Mucosa of descending colon (tissue), 3 donors: ENCODE data around the gene TREML4. TPM values are rescaled to one million over a fixed set of nuclear protein-coding genes. Genes with fewer than 3 reads are reported as not detected.

Experiments used
- ATAC-seq: fragments of 200-7000 bp; cut with Tn5 transposase; one replicate; pipeline ENCODE4 v1.9.1; 2020; ENCODE audit warnings: mild to moderate bottlenecking, moderate library complexity
- DNase-seq, 3 donors: peaks; one replicate each; pipeline ENCODE4 v3.0.0-alpha.2; 2020
- H3K36me3 ChIP-seq: fragments of 200-600 bp; one replicate; pipeline ENCODE4 v1.8.0; 2021; ENCODE audit warnings: low read depth, mild to moderate bottlenecking
- H3K4me1 ChIP-seq: fragments of 200-600 bp; one replicate; pipeline ENCODE4 v1.8.0; 2021; ENCODE audit warnings: low read depth, mild to moderate bottlenecking
- H3K4me3 ChIP-seq: fragments of 200-600 bp; one replicate; pipeline ENCODE4 v1.8.0; 2021; ENCODE audit warnings: mild to moderate bottlenecking
- H3K9me3 ChIP-seq: fragments of 200-600 bp; one replicate; pipeline ENCODE4 v1.8.0; 2021; ENCODE audit warnings: mild to moderate bottlenecking
- CTCF ChIP-seq: fragments of 200-600 bp; IDR thresholded peaks from one replicate; pipeline ENCODE4 v1.8.0; 2022; ENCODE audit warnings: antibody characterized with exemption, mild to moderate bottlenecking
- intact Hi-C, 2 donors: fragments of 100-400 bp; cut with DNase I in 1 of 2; cut with micrococcal nuclease in 1 of 2; formaldehyde crosslinking; loops; one replicate each; pipeline versions ENCODE4 v1.11.0 to v1.11.1; 2022; cut with DNase I, micrococcal nuclease
- total RNA-seq, 3 donors: library from RNA; stranded (reverse); fragmentation: NEBNext Ultra II Directional in 2 of 3; extraction: Animal tissue kit (Norgen Biotek cat#: 25700) in 2 of 3; gene quantifications; one replicate each; pipeline versions ENCODE4 v1.2.1 to v1.2.4, GENCODE V29; 2021 to 2023
- donor health status: DM: no; HTN: no; CAD: no; lungs with moderate emphysema.
- donor health status: DM: no; HTN: no; CAD: no.
- donor health status: DM: no; HTN: yes; CAD: no.

Gene TREML4
- total RNA-seq, 3 donors from 2014 or later, result not detected

- no peaks in the 10 kb centered on the region for H3K4me1 ChIP-seq
- DNase-seq (no peak), ATAC-seq (no peak)
- H3K9me3 ChIP-seq, result no peaks in the 10 kb centered on the region
- no peaks in the 10 kb centered on the region for H3K36me3 ChIP-seq
- no peak overlapping the region for H3K4me3 ChIP-seq
- intact Hi-C loops, result no loop called here
- no peak for TF ChIP-seq CTCF
These were observed 5.6 kb upstream of the TREML4 start for GRCh38 chr6:41222513-41222912.

- Histone ChIP-seq H3K4me3 (no peak overlapping the region), H3K9me3 (no peaks in the 10 kb centered on the region), H3K4me1 (no peaks in the 10 kb centered on the region), H3K36me3 (no peaks in the 10 kb centered on the region)
- intact Hi-C loops, result no loop called here
- TF ChIP-seq CTCF, result no peak
- ATAC-seq (no peak), DNase-seq (no peak)
These were observed 3.3 kb upstream of the TREML4 start for GRCh38 chr6:41224800-41225199.

GRCh38 chr6:41226752-41227151 lies 1.4 kb upstream of the TREML4 start:
- intact Hi-C loops, result no loop called here
- Histone ChIP-seq H3K36me3 (no peaks in the 10 kb centered on the region), H3K9me3 (no peaks in the 10 kb centered on the region), H3K4me1 (no peaks in the 10 kb centered on the region), H3K4me3 (no peak overlapping the region)
- ATAC-seq (no peak), DNase-seq (no peak)
- no peak for TF ChIP-seq CTCF

- ATAC-seq (peak; percentile 20), DNase-seq (no peak)
- H3K36me3 ChIP-seq, result no peaks in the 10 kb centered on the region
- no peaks in the 10 kb centered on the region for H3K9me3 ChIP-seq
- intact Hi-C loops, result no loop called here
- TF ChIP-seq CTCF, result no peak
- H3K4me3 ChIP-seq, result no peak overlapping the region
- no peaks in the 10 kb centered on the region for H3K4me1 ChIP-seq
These were observed 467 bp downstream of the TREML4 start for GRCh38 chr6:41228616-41229015.

GRCh38 chr6:41229721-41230120 lies 1.6 kb downstream of the TREML4 start:
- no peak overlapping the region for H3K4me3 ChIP-seq
- no peak for ATAC-seq
- no peaks in the 10 kb centered on the region for H3K36me3 ChIP-seq
- no peak for DNase-seq
- intact Hi-C loops, result no loop called here
- no peaks in the 10 kb centered on the region for H3K9me3 ChIP-seq
- H3K4me1 ChIP-seq, result no peaks in the 10 kb centered on the region
- TF ChIP-seq CTCF, result no peak

GRCh38 chr6:41231246-41231645 lies 3.1 kb downstream of the TREML4 start:
- Histone ChIP-seq H3K9me3 (no peaks in the 10 kb centered on the region), H3K4me3 (no peak overlapping the region), H3K4me1 (no peaks in the 10 kb centered on the region), H3K36me3 (no peaks in the 10 kb centered on the region)
- DNase-seq, result no peak
- TF ChIP-seq CTCF, result no peak
- intact Hi-C loops, result no loop called here
- no peak for ATAC-seq
